Measurements from ENCODE around the gene MOGAT2.
"Not testable (repeated sequence)": the region's sequence is repeated elsewhere in the genome, so short reads cannot be mapped to it uniquely, and the experiment has no call there.

MOGAT2 gene

GRCh38 chr11:75737314-75737713, 19.7 kb downstream of the MOGAT2 start:
- H3K4me1 ChIP-seq (ENCODE audit: control insufficient read depth, insufficient read depth, low read length): peaks cover 10% of the 10 kb centered on the region
- no peak overlapping the region for H3K9ac ChIP-seq (ENCODE audit: low read length in 2 of 2)
- no peak overlapping the region for H3K4me3 ChIP-seq (ENCODE audit: low read length in 2 of 2)
- H3K27me3 ChIP-seq (ENCODE audit: control insufficient read depth in 1 of 2, insufficient read depth in 2 of 2, low read length in 2 of 2): no peaks in the 10 kb centered on the region
- no peak overlapping the region for H3K27ac ChIP-seq (ENCODE audit: low read length)
- H3K9me3 ChIP-seq (ENCODE audit: control insufficient read depth in 2 of 2, low read length in 2 of 2): no peaks in the 10 kb centered on the region
- H3K36me3 ChIP-seq (ENCODE audit: control insufficient read depth in 2 of 2, insufficient read depth in 2 of 2, low read length in 2 of 2): no peaks in the 10 kb centered on the region

GRCh38 chr11:75740681-75741080, 23.0 kb downstream of the MOGAT2 start:
- Histone ChIP-seq H3K4me3 (ENCODE audit: low read length in 2 of 2) (no peak overlapping the region), H3K27ac (ENCODE audit: low read length) (no peak overlapping the region), H3K36me3 (ENCODE audit: control insufficient read depth in 2 of 2, insufficient read depth in 2 of 2, low read length in 2 of 2) (no peaks in the 10 kb centered on the region), H3K9me3 (ENCODE audit: control insufficient read depth in 2 of 2, low read length in 2 of 2) (no peaks in the 10 kb centered on the region), H3K9ac (ENCODE audit: low read length in 2 of 2) (no peak overlapping the region), H3K27me3 (ENCODE audit: control insufficient read depth in 1 of 2, insufficient read depth in 2 of 2, low read length in 2 of 2) (peaks cover 0 to under 1% of the 10 kb centered on the region in 2 donors), H3K4me1 (ENCODE audit: control insufficient read depth, insufficient read depth, low read length) (peaks cover 3% of the 10 kb centered on the region)

- not testable (repeated sequence) for H3K27ac ChIP-seq (ENCODE audit: low read length); H3K9me3 ChIP-seq (ENCODE audit: control insufficient read depth in 2 of 2, low read length in 2 of 2); H3K4me3 ChIP-seq (ENCODE audit: low read length in 2 of 2); H3K9ac ChIP-seq (ENCODE audit: low read length in 2 of 2); H3K27me3 ChIP-seq (ENCODE audit: control insufficient read depth in 1 of 2, insufficient read depth in 2 of 2, low read length in 2 of 2); H3K36me3 ChIP-seq (ENCODE audit: control insufficient read depth in 2 of 2, insufficient read depth in 2 of 2, low read length in 2 of 2); H3K4me1 ChIP-seq (ENCODE audit: control insufficient read depth, insufficient read depth, low read length)
These were observed 25.5 kb downstream of the MOGAT2 start for GRCh38 chr11:75743159-75743558.

- no peak overlapping the region for H3K27ac ChIP-seq (ENCODE audit: low read length)
These were observed 26.3 kb downstream of the MOGAT2 start for GRCh38 chr11:75743711-75744563.

GRCh38 chr11:75745807-75746206, 28.2 kb downstream of the MOGAT2 start:
- H3K9ac ChIP-seq (ENCODE audit: low read length in 2 of 2): no peak overlapping the region
- H3K27me3 ChIP-seq (ENCODE audit: control insufficient read depth in 1 of 2, insufficient read depth in 2 of 2, low read length in 2 of 2): peaks cover 0 to 5% of the 10 kb centered on the region in 2 donors
- no peak overlapping the region for H3K4me3 ChIP-seq (ENCODE audit: low read length in 2 of 2)
- H3K9me3 ChIP-seq (ENCODE audit: control insufficient read depth in 2 of 2, low read length in 2 of 2): no peaks in the 10 kb centered on the region
- peaks cover 3% of the 10 kb centered on the region for H3K4me1 ChIP-seq (ENCODE audit: control insufficient read depth, insufficient read depth, low read length)
- H3K27ac ChIP-seq (ENCODE audit: low read length): no peak overlapping the region
- H3K36me3 ChIP-seq (ENCODE audit: control insufficient read depth in 2 of 2, insufficient read depth in 2 of 2, low read length in 2 of 2): no peaks in the 10 kb centered on the region

More at GRCh38 chr11:75743711-75744563, 26.3 kb downstream of the MOGAT2 start:
- peaks cover 0 to 5% of the 10 kb centered on the region in 2 donors for H3K27me3 ChIP-seq (ENCODE audit: control insufficient read depth in 1 of 2, insufficient read depth in 2 of 2, low read length in 2 of 2)
- H3K4me1 ChIP-seq (ENCODE audit: control insufficient read depth, insufficient read depth, low read length): peaks cover 3% of the 10 kb centered on the region
- no peak overlapping the region for H3K4me3 ChIP-seq (ENCODE audit: low read length in 2 of 2)
- H3K36me3 ChIP-seq (ENCODE audit: control insufficient read depth in 2 of 2, insufficient read depth in 2 of 2, low read length in 2 of 2): no peaks in the 10 kb centered on the region
- H3K9ac ChIP-seq (ENCODE audit: low read length in 2 of 2): no peak overlapping the region
- no peaks in the 10 kb centered on the region for H3K9me3 ChIP-seq (ENCODE audit: control insufficient read depth in 2 of 2, low read length in 2 of 2)

- not testable (repeated sequence) for H3K4me1 ChIP-seq (ENCODE audit: control insufficient read depth, insufficient read depth, low read length); H3K36me3 ChIP-seq (ENCODE audit: control insufficient read depth in 2 of 2, insufficient read depth in 2 of 2, low read length in 2 of 2); H3K27me3 ChIP-seq (ENCODE audit: control insufficient read depth in 1 of 2, insufficient read depth in 2 of 2, low read length in 2 of 2); H3K4me3 ChIP-seq (ENCODE audit: low read length in 2 of 2); H3K27ac ChIP-seq (ENCODE audit: low read length); H3K9ac ChIP-seq (ENCODE audit: low read length in 2 of 2); H3K9me3 ChIP-seq (ENCODE audit: control insufficient read depth in 2 of 2, low read length in 2 of 2)
These were observed 31.2 kb downstream of the MOGAT2 start for GRCh38 chr11:75748729-75749273.

GRCh38 chr11:75754933-75755332, 37.3 kb downstream of the MOGAT2 start:
- H3K4me1 ChIP-seq (ENCODE audit: control insufficient read depth, insufficient read depth, low read length); H3K27me3 ChIP-seq (ENCODE audit: control insufficient read depth in 1 of 2, insufficient read depth in 2 of 2, low read length in 2 of 2); H3K4me3 ChIP-seq (ENCODE audit: low read length in 2 of 2); H3K9me3 ChIP-seq (ENCODE audit: control insufficient read depth in 2 of 2, low read length in 2 of 2); H3K9ac ChIP-seq (ENCODE audit: low read length in 2 of 2); H3K27ac ChIP-seq (ENCODE audit: low read length); H3K36me3 ChIP-seq (ENCODE audit: control insufficient read depth in 2 of 2, insufficient read depth in 2 of 2, low read length in 2 of 2): not testable (repeated sequence)

- Histone ChIP-seq H3K4me3 (ENCODE audit: low read length in 2 of 2) (no peak overlapping the region), H3K27me3 (ENCODE audit: control insufficient read depth in 1 of 2, insufficient read depth in 2 of 2, low read length in 2 of 2) (no peaks in the 10 kb centered on the region), H3K4me1 (ENCODE audit: control insufficient read depth, insufficient read depth, low read length) (no peaks in the 10 kb centered on the region), H3K27ac (ENCODE audit: low read length) (no peak overlapping the region), H3K9me3 (ENCODE audit: control insufficient read depth in 2 of 2, low read length in 2 of 2) (no peaks in the 10 kb centered on the region), H3K9ac (ENCODE audit: low read length in 2 of 2) (no peak overlapping the region), H3K36me3 (ENCODE audit: control insufficient read depth in 2 of 2, insufficient read depth in 2 of 2, low read length in 2 of 2) (no peaks in the 10 kb centered on the region)
These were observed 40.0 kb downstream of the MOGAT2 start for GRCh38 chr11:75757651-75758050.

- Histone ChIP-seq H3K36me3 (ENCODE audit: control insufficient read depth in 2 of 2, insufficient read depth in 2 of 2, low read length in 2 of 2) (no peaks in the 10 kb centered on the region), H3K9me3 (ENCODE audit: control insufficient read depth in 2 of 2, low read length in 2 of 2) (no peaks in the 10 kb centered on the region), H3K9ac (ENCODE audit: low read length in 2 of 2) (no peak overlapping the region), H3K27me3 (ENCODE audit: control insufficient read depth in 1 of 2, insufficient read depth in 2 of 2, low read length in 2 of 2) (no peaks in the 10 kb centered on the region), H3K4me3 (ENCODE audit: low read length in 2 of 2) (no peak overlapping the region), H3K27ac (ENCODE audit: low read length) (no peak overlapping the region), H3K4me1 (ENCODE audit: control insufficient read depth, insufficient read depth, low read length) (no peaks in the 10 kb centered on the region)
These were observed 42.2 kb downstream of the MOGAT2 start for GRCh38 chr11:75759832-75760231.

- no peaks in the 10 kb centered on the region for H3K36me3 ChIP-seq (ENCODE audit: control insufficient read depth in 2 of 2, insufficient read depth in 2 of 2, low read length in 2 of 2)
- H3K9me3 ChIP-seq (ENCODE audit: control insufficient read depth in 2 of 2, low read length in 2 of 2): no peaks in the 10 kb centered on the region
- no peak overlapping the region for H3K27ac ChIP-seq (ENCODE audit: low read length)
- H3K4me1 ChIP-seq (ENCODE audit: control insufficient read depth, insufficient read depth, low read length): no peaks in the 10 kb centered on the region
- H3K4me3 ChIP-seq (ENCODE audit: low read length in 2 of 2): no peak overlapping the region
- H3K9ac ChIP-seq (ENCODE audit: low read length in 2 of 2): no peak overlapping the region
- no peaks in the 10 kb centered on the region for H3K27me3 ChIP-seq (ENCODE audit: control insufficient read depth in 1 of 2, insufficient read depth in 2 of 2, low read length in 2 of 2)
These were observed 42.6 kb downstream of the MOGAT2 start for GRCh38 chr11:75760243-75760642.
